H1 (cell line): ENCODE results near the gene ATE1. TPM values are rescaled to one million over a fixed set of nuclear protein-coding genes. Genes with fewer than 3 reads are reported as not detected.

Experiments
- ASH2L ChIP-seq: fragments of 200-600, 300-600 bp; sonication (generic); IDR thresholded peaks from one replicate; pipeline ENCODE4 v1.7.1; 2017; ENCODE audit warnings: low read length
- KDM4A ChIP-seq: IDR thresholded peaks from one replicate; pipeline ENCODE4 v1.7.1; 2012; ENCODE audit warnings: low read depth, mild to moderate bottlenecking, moderate library complexity, low read length, inconsistent platforms; ENCODE audit not compliant: severe bottlenecking
- PHF8 ChIP-seq: fragments of 200-600 bp; sonication (generic); conservative IDR thresholded peaks from 2 replicates; pipeline ENCODE4 v1.7.1; 2012; ENCODE audit warnings: low read depth, mild to moderate bottlenecking, inconsistent platforms, low read length, moderate library complexity
- POLR2AphosphoS5 ChIP-seq: IDR thresholded peaks from 2 replicates; pipeline ENCODE4 v1.6.1; 2011; ENCODE audit warnings: low read depth, low read length
- RBBP5 ChIP-seq: IDR thresholded peaks from 2 replicates; pipeline ENCODE4 v1.7.1; 2012; ENCODE audit warnings: low read depth, mild to moderate bottlenecking, inconsistent platforms, low read length, moderate library complexity, borderline replicate concordance
- SP2 ChIP-seq: IDR thresholded peaks from 2 replicates; pipeline ENCODE4 v1.6.1; 2012; ENCODE audit warnings: mild to moderate bottlenecking, low read length, inconsistent platforms
- TAF1 ChIP-seq: IDR thresholded peaks from 2 replicates; pipeline ENCODE4 v1.6.1; 2011; ENCODE audit warnings: mild to moderate bottlenecking, low read depth, low read length
- polyA plus RNA-seq, 7 experiments: library from polyadenylated mRNA; depleted of rRNA in 3 of 7; stranded (reverse) in 5 of 7; unstranded in 2 of 7; fragments of >200 nt in 5 of 7; fragments of 200-250 nt in 2 of 7; gene quantifications; 1 replicate in 5 of 7; 2 replicates in 1 of 7; 4 replicates in 1 of 7; pipeline versions ENCODE4 v1.2.1 to v1.2.3, GENCODE V29; 2011 to 2013; ENCODE audit warnings: missing spikeins in 2 of 7, mixed read lengths in 2 of 7
- total RNA-seq: library from RNA; stranded (reverse); fragmentation: NEBNext Ultra II Directional; extraction: Animal tissue kit (Norgen Biotek cat#: 25700); gene quantifications from 2 replicates; pipeline ENCODE4 v1.2.1, GENCODE V29; 2021
- TF ChIP-seq, protein P1 (sequence below): fragments of 300-600 bp; sonication (generic); IDR thresholded peaks from 2 replicates; pipeline ENCODE4 v1.7.1; 2012; ENCODE audit warnings: low read length, moderate library complexity, mild to moderate bottlenecking, inconsistent platforms; ENCODE audit not compliant: insufficient replicate concordance
- TF ChIP-seq, protein P2 (sequence below): IDR thresholded peaks from 2 replicates; pipeline ENCODE4 v1.6.1; 2012; ENCODE audit warnings: inconsistent platforms

The ATE1 gene
- total and polyA plus RNA-seq, 2 of the 8 experiments (the other 6 are each of a cell fraction or from before 2014, with no cell fraction given), result 8.8 to 26.9 TPM

DNA sequence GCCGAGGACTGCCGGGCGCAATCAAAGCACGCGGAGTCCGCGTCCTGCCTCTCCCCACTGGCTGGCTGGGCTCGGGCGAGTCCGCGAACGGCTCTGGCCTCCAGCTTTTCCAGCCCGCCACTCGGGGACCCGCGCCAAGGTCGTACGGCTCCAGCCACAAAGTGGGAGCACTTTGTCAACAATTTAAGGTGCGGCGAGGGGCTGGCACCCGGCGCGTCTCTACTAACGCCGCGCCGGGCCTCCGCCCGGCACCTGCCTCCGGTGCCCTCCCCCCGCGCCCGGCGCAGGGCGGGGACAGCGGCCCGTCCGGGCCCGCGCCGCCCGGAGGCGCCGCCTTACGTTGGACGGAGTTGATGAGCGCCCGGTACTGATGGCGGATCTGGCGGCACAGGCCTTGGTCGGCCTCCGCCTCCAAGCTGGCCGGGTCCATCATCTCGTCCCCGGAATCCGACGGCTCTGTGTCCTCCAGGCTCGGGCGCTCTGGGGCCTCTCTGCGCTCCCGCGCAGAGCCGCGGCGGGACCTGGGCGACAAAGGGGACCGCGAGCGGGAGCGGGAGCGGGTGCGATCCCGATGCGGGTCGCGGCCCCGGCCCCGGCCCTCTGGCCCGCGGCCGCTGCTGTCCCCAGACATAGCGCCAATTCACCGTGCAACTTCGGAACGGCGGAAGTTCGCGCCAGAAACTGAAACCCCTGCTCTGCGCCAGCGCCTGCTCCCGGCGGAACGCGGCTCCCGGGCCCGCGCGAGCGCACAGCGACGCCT lies 46.9 kb upstream of the ATE1 start, which contains the start of gene NSMCE4A (continued):
- TF ChIP-seq, protein P1, sequence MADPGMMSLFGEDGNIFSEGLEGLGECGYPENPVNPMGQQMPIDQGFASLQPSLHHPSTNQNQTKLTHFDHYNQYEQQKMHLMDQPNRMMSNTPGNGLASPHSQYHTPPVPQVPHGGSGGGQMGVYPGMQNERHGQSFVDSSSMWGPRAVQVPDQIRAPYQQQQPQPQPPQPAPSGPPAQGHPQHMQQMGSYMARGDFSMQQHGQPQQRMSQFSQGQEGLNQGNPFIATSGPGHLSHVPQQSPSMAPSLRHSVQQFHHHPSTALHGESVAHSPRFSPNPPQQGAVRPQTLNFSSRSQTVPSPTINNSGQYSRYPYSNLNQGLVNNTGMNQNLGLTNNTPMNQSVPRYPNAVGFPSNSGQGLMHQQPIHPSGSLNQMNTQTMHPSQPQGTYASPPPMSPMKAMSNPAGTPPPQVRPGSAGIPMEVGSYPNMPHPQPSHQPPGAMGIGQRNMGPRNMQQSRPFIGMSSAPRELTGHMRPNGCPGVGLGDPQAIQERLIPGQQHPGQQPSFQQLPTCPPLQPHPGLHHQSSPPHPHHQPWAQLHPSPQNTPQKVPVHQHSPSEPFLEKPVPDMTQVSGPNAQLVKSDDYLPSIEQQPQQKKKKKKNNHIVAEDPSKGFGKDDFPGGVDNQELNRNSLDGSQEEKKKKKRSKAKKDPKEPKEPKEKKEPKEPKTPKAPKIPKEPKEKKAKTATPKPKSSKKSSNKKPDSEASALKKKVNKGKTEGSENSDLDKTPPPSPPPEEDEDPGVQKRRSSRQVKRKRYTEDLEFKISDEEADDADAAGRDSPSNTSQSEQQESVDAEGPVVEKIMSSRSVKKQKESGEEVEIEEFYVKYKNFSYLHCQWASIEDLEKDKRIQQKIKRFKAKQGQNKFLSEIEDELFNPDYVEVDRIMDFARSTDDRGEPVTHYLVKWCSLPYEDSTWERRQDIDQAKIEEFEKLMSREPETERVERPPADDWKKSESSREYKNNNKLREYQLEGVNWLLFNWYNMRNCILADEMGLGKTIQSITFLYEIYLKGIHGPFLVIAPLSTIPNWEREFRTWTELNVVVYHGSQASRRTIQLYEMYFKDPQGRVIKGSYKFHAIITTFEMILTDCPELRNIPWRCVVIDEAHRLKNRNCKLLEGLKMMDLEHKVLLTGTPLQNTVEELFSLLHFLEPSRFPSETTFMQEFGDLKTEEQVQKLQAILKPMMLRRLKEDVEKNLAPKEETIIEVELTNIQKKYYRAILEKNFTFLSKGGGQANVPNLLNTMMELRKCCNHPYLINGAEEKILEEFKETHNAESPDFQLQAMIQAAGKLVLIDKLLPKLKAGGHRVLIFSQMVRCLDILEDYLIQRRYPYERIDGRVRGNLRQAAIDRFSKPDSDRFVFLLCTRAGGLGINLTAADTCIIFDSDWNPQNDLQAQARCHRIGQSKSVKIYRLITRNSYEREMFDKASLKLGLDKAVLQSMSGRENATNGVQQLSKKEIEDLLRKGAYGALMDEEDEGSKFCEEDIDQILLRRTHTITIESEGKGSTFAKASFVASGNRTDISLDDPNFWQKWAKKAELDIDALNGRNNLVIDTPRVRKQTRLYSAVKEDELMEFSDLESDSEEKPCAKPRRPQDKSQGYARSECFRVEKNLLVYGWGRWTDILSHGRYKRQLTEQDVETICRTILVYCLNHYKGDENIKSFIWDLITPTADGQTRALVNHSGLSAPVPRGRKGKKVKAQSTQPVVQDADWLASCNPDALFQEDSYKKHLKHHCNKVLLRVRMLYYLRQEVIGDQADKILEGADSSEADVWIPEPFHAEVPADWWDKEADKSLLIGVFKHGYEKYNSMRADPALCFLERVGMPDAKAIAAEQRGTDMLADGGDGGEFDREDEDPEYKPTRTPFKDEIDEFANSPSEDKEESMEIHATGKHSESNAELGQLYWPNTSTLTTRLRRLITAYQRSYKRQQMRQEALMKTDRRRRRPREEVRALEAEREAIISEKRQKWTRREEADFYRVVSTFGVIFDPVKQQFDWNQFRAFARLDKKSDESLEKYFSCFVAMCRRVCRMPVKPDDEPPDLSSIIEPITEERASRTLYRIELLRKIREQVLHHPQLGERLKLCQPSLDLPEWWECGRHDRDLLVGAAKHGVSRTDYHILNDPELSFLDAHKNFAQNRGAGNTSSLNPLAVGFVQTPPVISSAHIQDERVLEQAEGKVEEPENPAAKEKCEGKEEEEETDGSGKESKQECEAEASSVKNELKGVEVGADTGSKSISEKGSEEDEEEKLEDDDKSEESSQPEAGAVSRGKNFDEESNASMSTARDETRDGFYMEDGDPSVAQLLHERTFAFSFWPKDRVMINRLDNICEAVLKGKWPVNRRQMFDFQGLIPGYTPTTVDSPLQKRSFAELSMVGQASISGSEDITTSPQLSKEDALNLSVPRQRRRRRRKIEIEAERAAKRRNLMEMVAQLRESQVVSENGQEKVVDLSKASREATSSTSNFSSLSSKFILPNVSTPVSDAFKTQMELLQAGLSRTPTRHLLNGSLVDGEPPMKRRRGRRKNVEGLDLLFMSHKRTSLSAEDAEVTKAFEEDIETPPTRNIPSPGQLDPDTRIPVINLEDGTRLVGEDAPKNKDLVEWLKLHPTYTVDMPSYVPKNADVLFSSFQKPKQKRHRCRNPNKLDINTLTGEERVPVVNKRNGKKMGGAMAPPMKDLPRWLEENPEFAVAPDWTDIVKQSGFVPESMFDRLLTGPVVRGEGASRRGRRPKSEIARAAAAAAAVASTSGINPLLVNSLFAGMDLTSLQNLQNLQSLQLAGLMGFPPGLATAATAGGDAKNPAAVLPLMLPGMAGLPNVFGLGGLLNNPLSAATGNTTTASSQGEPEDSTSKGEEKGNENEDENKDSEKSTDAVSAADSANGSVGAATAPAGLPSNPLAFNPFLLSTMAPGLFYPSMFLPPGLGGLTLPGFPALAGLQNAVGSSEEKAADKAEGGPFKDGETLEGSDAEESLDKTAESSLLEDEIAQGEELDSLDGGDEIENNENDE, result no peak
- TF ChIP-seq TAF1 (peak; percentile 89), ASH2L (peak; percentile 90), PHF8 (peak; percentile 97), RBBP5 (peak; percentile 66; the same call in 1 of the 2 replicates), POLR2AphosphoS5 (peak; percentile 71), SP2 (peak; percentile 36; the same call in 1 of the 2 replicates), KDM4A (peak; percentile 71)
- TF ChIP-seq, protein P2, sequence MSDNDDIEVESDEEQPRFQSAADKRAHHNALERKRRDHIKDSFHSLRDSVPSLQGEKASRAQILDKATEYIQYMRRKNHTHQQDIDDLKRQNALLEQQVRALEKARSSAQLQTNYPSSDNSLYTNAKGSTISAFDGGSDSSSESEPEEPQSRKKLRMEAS, result peak; percentile 70
